ENCODE measurements around the gene HCK. TPM values are rescaled to one million over a fixed set of nuclear protein-coding genes. Genes with fewer than 3 reads are reported as not detected.

The HCK gene
- total RNA-seq, 1 experiment from 2014 or later: 0.17 TPM

- POLR2A ChIA-PET: no interaction called here
- Histone ChIP-seq H3K79me2 (ENCODE audit: insufficient read depth, low read length) (peaks cover 51% of the 10 kb centered on the region), H3K4me1 (ENCODE audit: control insufficient read depth in 1 of 2, insufficient read depth in 2 of 2, low read length in 2 of 2) (peaks cover 6 to 17% of the 10 kb centered on the region in 2 experiments), H4K20me1 (ENCODE audit: insufficient read depth) (peaks cover 6% of the 10 kb centered on the region; the same call in 1 of the 2 replicates), H3K27ac (ENCODE audit: low read depth, low read length) (peak within 1 kb of the TSS; percentile 98), H3K27me3 (ENCODE audit: insufficient read depth, low read length) (no peaks in the 10 kb centered on the region), H3K9me3 (ENCODE audit: control insufficient read depth in 1 of 2, insufficient read depth in 1 of 2, low read depth in 1 of 2, low read length in 2 of 2) (no peaks in the 10 kb centered on the region), H3K9ac (ENCODE audit: low read length) (peak within 1 kb of the TSS; percentile 95), H3K36me3 (ENCODE audit: control insufficient read depth in 1 of 2, insufficient read depth in 2 of 2, low read length in 2 of 2) (0 out of 4 replicates have a peak, but pooled peaks cover 1 to 2% of the 10 kb centered on the region in 2 experiments), H3K4me3 (replicated peaks in 1 of 2; ENCODE audit: low read depth in 1 of 2, low read length in 2 of 2) (peak within 1 kb of the TSS; percentile 90 to 97), H3K9me2 (ENCODE audit: insufficient read depth) (no peaks in the 10 kb centered on the region), H2AFZ (ENCODE audit: low read depth, low read length, poor library complexity, severe bottlenecking) (peak within 1 kb of the TSS; percentile 97), H3K4me2 (ENCODE audit: low read length) (peak within 1 kb of the TSS; percentile 86)
- TF ChIP-seq ZFX (IDR thresholded peaks at IDR 0.05) (peak; percentile 87), CBX3 (IDR thresholded peaks at IDR 0.05; ENCODE audit: low read depth) (peak; percentile 81; the same call in 1 of the 2 replicates), CEBPB (IDR thresholded peaks at IDR 0.05; ENCODE audit: low read depth) (no peak), POLR2AphosphoS5 (IDR thresholded peaks at IDR 0.05; ENCODE audit: low read depth, low read length) (peak; percentile 81), YY1 (IDR thresholded peaks at IDR 0.05; ENCODE audit: extremely low read depth, insufficient replicate concordance, low read depth, low read length) (peak; percentile 99), POLR2A (IDR thresholded peaks at IDR 0.05; ENCODE audit: borderline replicate concordance, extremely low read depth, insufficient read depth, insufficient read length) (peak; percentile 71), SRF (IDR thresholded peaks at IDR 0.05; ENCODE audit: low read depth) (no peak), EZH2phosphoT487 (IDR thresholded peaks at IDR 0.05; ENCODE audit: borderline replicate concordance) (no peak), ZNF274 (IDR thresholded peaks at IDR 0.05; ENCODE audit: low read depth, low read length) (no peak), ELF1 (IDR thresholded peaks at IDR 0.05; ENCODE audit: borderline replicate concordance, low read depth) (peak; percentile 83), FOSL1 (IDR thresholded peaks at IDR 0.05; ENCODE audit: low read depth) (no peak), TCF7L2 (IDR thresholded peaks at IDR 0.05; ENCODE audit: borderline replicate concordance, extremely low read depth, insufficient read depth, insufficient read length) (no peak), REST (IDR thresholded peaks at IDR 0.05; ENCODE audit: low read depth) (no peak), EGR1 (IDR thresholded peaks at IDR 0.05; ENCODE audit: low read depth) (peak; percentile 94), MAX (IDR thresholded peaks at IDR 0.05) (peak; percentile 86), SP1 (IDR thresholded peaks at IDR 0.05; ENCODE audit: low read depth) (0 out of 2 replicates have a peak, but pooled peaks have one; percentile 38), EZH2 (IDR thresholded peaks at IDR 0.05) (no peak)
- no TSS peak for BruUV-seq (replicated peaks)
- RAD21 ChIA-PET (ENCODE audit: low non-redundant PET in 1 of 2, low total read pairs in 2 of 2, uncharacterized antibody in 2 of 2, unreplicated experiment in 2 of 2): no interaction called here
- intact Hi-C loops (cut with micrococcal nuclease): no loop called here
- CTCF ChIA-PET: interaction anchor here (0.6 kb wide), 3 partner anchors 256 to 564 kb away, joined by 3 read pairs; partner anchors contain the start of gene C20orf203
- DNase-seq (ENCODE audit: low read depth, low spot score): peak; percentile 92
- ATAC-seq: peak; percentile 84
Observed at GRCh38 chr20:32109392-32110172, 57.5 kb downstream of the HCK start, which contains the start of gene TM9SF4. Gene TM9SF4, plus strand, starts transcription at chr20:32109714. Its CDS starts 27 bp downstream, at chr20:32109741.
